Activated CD4-positive, alpha-beta memory T cell treated with anti-CD3 and anti-CD28 coated beads, Interleukin-2, amount 10 ng/mL, durations not matched to agents 7 days and 5 days (primary cell): Measurements from ENCODE around the gene KIFC1. TPM values are rescaled to one million over a fixed set of nuclear protein-coding genes. Genes with fewer than 3 reads are reported as not detected.

Source experiments
- CTCF ChIA-PET: fragments of 350-600 bp; sonication (Branson Sonifier 250); formaldehyde crosslinking; loops from one replicate; lab custom pipeline; 2021; ENCODE audit warnings: antibody characterized with exemption, inconsistent platforms; lab: Charles Lee
- POLR2A ChIA-PET: fragments of 350-600 bp; sonication (Branson Sonifier 250); formaldehyde crosslinking; loops from one replicate; lab custom pipeline; 2021; ENCODE audit warnings: antibody characterized with exemption; lab: Charles Lee
- DNase-seq: peaks from one replicate; pipeline ENCODE4 v3.0.0-alpha.2; 2020
- H3K27ac Mint-ChIP-seq: one replicate; pipeline ENCODE4 v1.8.0; 2021; ENCODE audit warnings: mild to moderate bottlenecking, mixed read lengths
- H3K27me3 Mint-ChIP-seq: one replicate; pipeline ENCODE4 v1.8.0; 2021; ENCODE audit warnings: mixed read lengths
- H3K36me3 Mint-ChIP-seq: one replicate; pipeline ENCODE4 v1.8.0; 2021; ENCODE audit warnings: low read depth, mixed read lengths
- H3K4me1 Mint-ChIP-seq: one replicate; pipeline ENCODE4 v1.8.0; 2021; ENCODE audit warnings: mixed read lengths
- H3K4me3 Mint-ChIP-seq: one replicate; pipeline ENCODE4 v1.8.0; 2021; ENCODE audit warnings: mild to moderate bottlenecking, mixed read lengths
- H3K9me3 Mint-ChIP-seq: one replicate; pipeline ENCODE4 v1.8.0; 2021; ENCODE audit warnings: mixed read lengths
- total RNA-seq, 2 experiments: library from RNA; stranded (reverse); gene quantifications; one replicate each; pipeline ENCODE4 v1.2.3, GENCODE V29; 2021

The KIFC1 gene
- total RNA-seq, 2 experiments from 2014 or later: 125 to 127 TPM

- Mint-ChIP-seq H3K27me3 (no peaks in the 10 kb centered on the region), H3K4me3 (no peak overlapping the region), H3K27ac (peak overlapping the region; percentile 67), H3K36me3 (peaks cover 78% of the 10 kb centered on the region), H3K9me3 (no peaks in the 10 kb centered on the region), H3K4me1 (peaks cover 43% of the 10 kb centered on the region)
- ChIA-PET CTCF (interaction anchor here (0.6 kb wide), 1 partner anchor 147 kb away, joined by 3 read pairs; no protein-coding TSS in a partner anchor), POLR2A (interaction anchor here (0.8 to 1.9 kb wide), 4 partner anchors 10 to 20 kb away, joined by 3 to 12 read pairs (median 3); partner anchors contain the start of gene KIFC1)
- DNase-seq: peak; percentile 54
These were observed 13.8 kb downstream of the KIFC1 start for GRCh38 chr6:33405386-33405940.

- Mint-ChIP-seq H3K4me1 (peaks cover 43% of the 10 kb centered on the region), H3K27me3 (no peaks in the 10 kb centered on the region), H3K4me3 (no peak overlapping the region), H3K27ac (peak overlapping the region; percentile 67), H3K9me3 (no peaks in the 10 kb centered on the region), H3K36me3 (peaks cover 75% of the 10 kb centered on the region)
- ChIA-PET POLR2A (interaction anchor here (1.9 kb wide), 1 partner anchor 13 kb away, joined by 12 read pairs; the partner anchor contains the start of gene KIFC1), CTCF (interaction anchor here (0.6 kb wide), 1 partner anchor 148 kb away, joined by 3 read pairs; no protein-coding TSS in a partner anchor)
- DNase-seq: no peak
These were observed 14.5 kb downstream of the KIFC1 start for GRCh38 chr6:33406126-33406525.

- Mint-ChIP-seq H3K4me3 (no peak overlapping the region), H3K27ac (no peak overlapping the region), H3K27me3 (no peaks in the 10 kb centered on the region), H3K36me3 (peaks cover 67% of the 10 kb centered on the region), H3K9me3 (no peaks in the 10 kb centered on the region), H3K4me1 (peaks cover 51% of the 10 kb centered on the region)
- no peak for DNase-seq
- ChIA-PET CTCF (interaction anchor here (1.9 kb wide), 1 partner anchor 108 kb away, joined by 4 read pairs; no protein-coding TSS in a partner anchor), POLR2A (interaction anchor here (0.6 to 1.4 kb wide), 5 partner anchors 10 to 110 kb away, joined by 3 to 5 read pairs (median 3); no protein-coding TSS in a partner anchor)
These were observed 15.6 kb downstream of the KIFC1 start for GRCh38 chr6:33407132-33407718.

GRCh38 chr6:33410050-33410710, 18.6 kb downstream of the KIFC1 start:
- peak overlapping the region; percentile 97 for H3K27ac Mint-ChIP-seq
- peak overlapping the region; percentile 80 for H3K4me3 Mint-ChIP-seq
- peaks cover 59% of the 10 kb centered on the region for H3K4me1 Mint-ChIP-seq
- CTCF ChIA-PET: interaction anchor here (0.6 to 1.3 kb wide), 8 partner anchors 9 to 302 kb away, joined by 3 to 4 read pairs (median 3); partner anchors contain the start of gene UQCC2
- peak; percentile 99 for DNase-seq
- peaks cover 65% of the 10 kb centered on the region for H3K36me3 Mint-ChIP-seq
- no peaks in the 10 kb centered on the region for H3K27me3 Mint-ChIP-seq
- POLR2A ChIA-PET: interaction anchor here (0.7 to 2.9 kb wide), 12 partner anchors 8 to 378 kb away, joined by 3 to 22 read pairs (median 6); partner anchors contain the start of genes CUTA, KIFC1, RPS18 and SYNGAP1
- no peaks in the 10 kb centered on the region for H3K9me3 Mint-ChIP-seq

- no peak for DNase-seq
- Mint-ChIP-seq H3K4me3 (peak within 1 kb of the TSS; percentile 80), H3K27ac (peak within 1 kb of the TSS; percentile 97), H3K27me3 (no peaks in the 10 kb centered on the region), H3K4me1 (peaks cover 59% of the 10 kb centered on the region), H3K36me3 (peaks cover 65% of the 10 kb centered on the region), H3K9me3 (no peaks in the 10 kb centered on the region)
- CTCF ChIA-PET: interaction anchor here (0.6 to 1.7 kb wide), 8 partner anchors 8 to 301 kb away, joined by 3 to 4 read pairs (median 3); partner anchors contain the start of gene UQCC2
- POLR2A ChIA-PET: interaction anchor here (0.7 to 2.9 kb wide), 15 partner anchors 7 to 286 kb away, joined by 3 to 22 read pairs (median 3); partner anchors contain the start of genes BAK1, CUTA, KIFC1 and RPS18
These were observed 19.3 kb downstream of the KIFC1 start, which contains the start of gene PHF1 for GRCh38 chr6:33410711-33411631. TSS of gene PHF1 (plus strand) at chr6:33411014. CDS start at chr6:33412264, 1,250 bp downstream.

GRCh38 chr6:33411632-33412005, 20.0 kb downstream of the KIFC1 start:
- CTCF ChIA-PET: interaction anchor here (1.7 kb wide), 1 partner anchor 13 kb away, joined by 4 read pairs; no protein-coding TSS in a partner anchor
- H3K4me1 Mint-ChIP-seq: peaks cover 61% of the 10 kb centered on the region

GRCh38 chr6:33412140-33413009, 20.8 kb downstream of the KIFC1 start:
- Mint-ChIP-seq H3K4me3 (peak overlapping the region; percentile 46), H3K36me3 (peaks cover 56% of the 10 kb centered on the region), H3K27me3 (no peaks in the 10 kb centered on the region), H3K9me3 (no peaks in the 10 kb centered on the region), H3K4me1 (peaks cover 63% of the 10 kb centered on the region), H3K27ac (peak overlapping the region; percentile 65)
- ChIA-PET CTCF (interaction anchor here (1.7 kb wide), 1 partner anchor 12 kb away, joined by 4 read pairs; no protein-coding TSS in a partner anchor), POLR2A (interaction anchor here (0.8 to 2.8 kb wide), 10 partner anchors 13 to 444 kb away, joined by 3 to 22 read pairs (median 3); partner anchors contain the start of genes BAK1, BRD2, RPS18 and VPS52)
- DNase-seq: no peak

More at GRCh38 chr6:33411632-33412005, 20.0 kb downstream of the KIFC1 start:
- Mint-ChIP-seq H3K27me3 (no peaks in the 10 kb centered on the region), H3K27ac (peak overlapping the region; percentile 70), H3K36me3 (peaks cover 59% of the 10 kb centered on the region), H3K9me3 (no peaks in the 10 kb centered on the region), H3K4me3 (peak overlapping the region; percentile 66)
- no peak for DNase-seq
- POLR2A ChIA-PET: interaction anchor here (0.8 to 2.8 kb wide), 9 partner anchors 14 to 443 kb away, joined by 3 to 22 read pairs (median 3); partner anchors contain the start of genes BAK1, BRD2, RPS18 and VPS52

- Mint-ChIP-seq H3K4me1 (peaks cover 66% of the 10 kb centered on the region), H3K4me3 (no peak overlapping the region), H3K9me3 (no peaks in the 10 kb centered on the region), H3K27ac (peak overlapping the region; percentile 36), H3K27me3 (no peaks in the 10 kb centered on the region), H3K36me3 (peaks cover 47% of the 10 kb centered on the region)
- DNase-seq: no peak
- POLR2A ChIA-PET: interaction anchor here (1.4 kb wide), 1 partner anchor 17 kb away, joined by 3 read pairs; no protein-coding TSS in a partner anchor
- CTCF ChIA-PET: no interaction called here
These were observed 21.9 kb downstream of the KIFC1 start for GRCh38 chr6:33413241-33414120.

- DNase-seq: no peak
- POLR2A ChIA-PET: no interaction called here
- H3K4me1 Mint-ChIP-seq: peaks cover 71% of the 10 kb centered on the region
- peaks cover 41% of the 10 kb centered on the region for H3K36me3 Mint-ChIP-seq
- CTCF ChIA-PET: interaction anchor here (1.0 kb wide), 1 partner anchor 102 kb away, joined by 3 read pairs; no protein-coding TSS in a partner anchor
- no peak overlapping the region for H3K4me3 Mint-ChIP-seq
- no peaks in the 10 kb centered on the region for H3K27me3 Mint-ChIP-seq
- H3K27ac Mint-ChIP-seq: no peak overlapping the region
- H3K9me3 Mint-ChIP-seq: no peaks in the 10 kb centered on the region
These were observed 23.1 kb downstream of the KIFC1 start for GRCh38 chr6:33414592-33415271.
